Measurements from ENCODE around the gene SPTBN1. TPM values are rescaled to one million over a fixed set of nuclear protein-coding genes. Genes with fewer than 3 reads are reported as not detected.

The SPTBN1 gene
- total RNA-seq, 3 donors from 2014 or later (not counting 1 experiment from before 2014, with no cell fraction given): 65.7 to 142 (median 68.3) TPM

DNA sequence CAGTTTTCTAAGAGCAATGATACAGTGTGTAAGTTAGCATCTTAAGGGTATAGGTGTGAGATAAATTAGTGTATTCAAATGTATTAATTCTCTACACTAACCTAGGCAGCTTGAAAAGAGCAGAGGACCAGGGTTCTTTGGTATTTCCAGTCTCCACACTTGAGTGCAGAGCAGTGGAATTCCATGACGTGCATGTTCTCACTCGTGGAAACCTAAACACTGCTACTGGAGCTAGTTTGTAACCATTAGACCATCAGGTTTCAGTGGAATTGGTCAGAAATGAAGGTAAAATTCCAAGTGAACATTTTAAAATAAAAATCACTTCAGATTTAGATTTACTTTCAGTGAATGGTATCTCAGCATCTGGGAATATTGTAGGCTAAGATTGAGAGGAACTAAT, 9.0 kb downstream of the SPTBN1 start:
- H3K9me3 ChIP-seq (ENCODE audit: control insufficient read depth, insufficient read depth, low read length): no peaks in the 10 kb centered on the region
- Mint-ChIP-seq H3K27ac (no peak overlapping the region), H3K4me3 (no peak overlapping the region), H3K4me1 (no peaks in the 10 kb centered on the region), H3K9me3 (no peaks in the 10 kb centered on the region), H3K36me3 (no peaks in the 10 kb centered on the region), H3K27me3 (ENCODE audit: low read depth in 2 of 2) (peaks cover 30 to 38% of the 10 kb centered on the region in 2 donors)
- no peaks in the 10 kb centered on the region for H3K4me1 ChIP-seq (ENCODE audit: control insufficient read depth, insufficient read depth, low read length)
- ATAC-seq (no peak), DNase-seq (no peak)
- no peaks in the 10 kb centered on the region for H3K36me3 ChIP-seq (ENCODE audit: control insufficient read depth, insufficient read depth, low read length)
- 97% methylated on average over 2 of the region's 2 CpGs for WGBS (ENCODE audit: insufficient coverage)
- no peak overlapping the region for H3K27ac ChIP-seq (ENCODE audit: low read length)
- TF ChIP-seq, protein P1, sequence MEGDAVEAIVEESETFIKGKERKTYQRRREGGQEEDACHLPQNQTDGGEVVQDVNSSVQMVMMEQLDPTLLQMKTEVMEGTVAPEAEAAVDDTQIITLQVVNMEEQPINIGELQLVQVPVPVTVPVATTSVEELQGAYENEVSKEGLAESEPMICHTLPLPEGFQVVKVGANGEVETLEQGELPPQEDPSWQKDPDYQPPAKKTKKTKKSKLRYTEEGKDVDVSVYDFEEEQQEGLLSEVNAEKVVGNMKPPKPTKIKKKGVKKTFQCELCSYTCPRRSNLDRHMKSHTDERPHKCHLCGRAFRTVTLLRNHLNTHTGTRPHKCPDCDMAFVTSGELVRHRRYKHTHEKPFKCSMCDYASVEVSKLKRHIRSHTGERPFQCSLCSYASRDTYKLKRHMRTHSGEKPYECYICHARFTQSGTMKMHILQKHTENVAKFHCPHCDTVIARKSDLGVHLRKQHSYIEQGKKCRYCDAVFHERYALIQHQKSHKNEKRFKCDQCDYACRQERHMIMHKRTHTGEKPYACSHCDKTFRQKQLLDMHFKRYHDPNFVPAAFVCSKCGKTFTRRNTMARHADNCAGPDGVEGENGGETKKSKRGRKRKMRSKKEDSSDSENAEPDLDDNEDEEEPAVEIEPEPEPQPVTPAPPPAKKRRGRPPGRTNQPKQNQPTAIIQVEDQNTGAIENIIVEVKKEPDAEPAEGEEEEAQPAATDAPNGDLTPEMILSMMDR (IDR thresholded peaks at IDR 0.05): no peak
- no peak overlapping the region for H3K4me3 ChIP-seq (ENCODE audit: low read length)
- intact Hi-C loops (cut with micrococcal nuclease): no loop called here
- peaks cover 2% of the 10 kb centered on the region for H3K27me3 ChIP-seq (ENCODE audit: control insufficient read depth, insufficient read depth, low read length)

DNA sequence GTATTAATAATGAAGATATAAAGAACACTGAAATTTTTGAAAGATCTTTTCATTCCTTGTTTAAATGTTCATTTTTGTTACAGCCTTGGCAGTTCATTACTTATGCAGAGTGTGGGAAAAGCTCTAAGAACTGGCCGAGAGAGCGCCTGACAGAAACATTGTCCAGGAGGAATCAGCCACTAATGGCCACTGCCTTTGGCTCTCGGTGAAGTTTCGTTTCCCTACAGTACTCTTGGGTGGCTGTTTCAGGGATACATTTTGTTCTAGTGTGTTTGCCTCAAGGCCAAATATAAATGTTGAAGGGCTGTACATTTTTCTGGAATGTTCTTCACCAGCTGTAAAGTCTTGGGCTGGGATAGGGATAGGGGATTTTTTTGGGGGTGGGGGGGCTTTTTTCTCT, 10.7 kb downstream of the SPTBN1 start:
- 84% methylated on average over 4 of the region's 4 CpGs for WGBS (ENCODE audit: insufficient coverage)
- Histone ChIP-seq H3K9me3 (ENCODE audit: control insufficient read depth, insufficient read depth, low read length) (no peaks in the 10 kb centered on the region), H3K4me1 (ENCODE audit: control insufficient read depth, insufficient read depth, low read length) (no peaks in the 10 kb centered on the region), H3K27ac (ENCODE audit: low read length) (no peak overlapping the region), H3K4me3 (ENCODE audit: low read length) (no peak overlapping the region), H3K27me3 (ENCODE audit: control insufficient read depth, insufficient read depth, low read length) (no peaks in the 10 kb centered on the region), H3K36me3 (ENCODE audit: control insufficient read depth, insufficient read depth, low read length) (no peaks in the 10 kb centered on the region)
- Mint-ChIP-seq H3K4me3 (no peak overlapping the region), H3K27me3 (ENCODE audit: low read depth in 2 of 2) (peaks cover 17 to 22% of the 10 kb centered on the region in 2 donors), H3K36me3 (no peaks in the 10 kb centered on the region), H3K4me1 (no peaks in the 10 kb centered on the region), H3K9me3 (no peaks in the 10 kb centered on the region), H3K27ac (no peak overlapping the region)
- intact Hi-C loops (cut with micrococcal nuclease): no loop called here
- no peak for DNase-seq
- TF ChIP-seq, protein P1 (IDR thresholded peaks at IDR 0.05): no peak
- ATAC-seq: no peak

GRCh38 chr2:54468673-54469072, 12.5 kb downstream of the SPTBN1 start:
- ATAC-seq: no peak
- H3K27ac ChIP-seq (ENCODE audit: low read length): no peak overlapping the region
- DNase-seq: no peak
- no peaks in the 10 kb centered on the region for H3K9me3 ChIP-seq (ENCODE audit: control insufficient read depth, insufficient read depth, low read length)
- intact Hi-C loops (cut with micrococcal nuclease): no loop called here
- Mint-ChIP-seq H3K9me3 (no peaks in the 10 kb centered on the region), H3K4me3 (no peak overlapping the region), H3K36me3 (no peaks in the 10 kb centered on the region), H3K27me3 (ENCODE audit: low read depth in 2 of 2) (peaks cover 11 to 13% of the 10 kb centered on the region in 2 donors), H3K4me1 (no peaks in the 10 kb centered on the region), H3K27ac (no peak overlapping the region)
- 86% methylated on average over 1 of the region's 2 CpGs for WGBS (ENCODE audit: insufficient coverage)
- no peaks in the 10 kb centered on the region for H3K27me3 ChIP-seq (ENCODE audit: control insufficient read depth, insufficient read depth, low read length)
- TF ChIP-seq, protein P1 (IDR thresholded peaks at IDR 0.05): no peak
- no peaks in the 10 kb centered on the region for H3K36me3 ChIP-seq (ENCODE audit: control insufficient read depth, insufficient read depth, low read length)
- H3K4me1 ChIP-seq (ENCODE audit: control insufficient read depth, insufficient read depth, low read length): no peaks in the 10 kb centered on the region
- no peak overlapping the region for H3K4me3 ChIP-seq (ENCODE audit: low read length)

DNA sequence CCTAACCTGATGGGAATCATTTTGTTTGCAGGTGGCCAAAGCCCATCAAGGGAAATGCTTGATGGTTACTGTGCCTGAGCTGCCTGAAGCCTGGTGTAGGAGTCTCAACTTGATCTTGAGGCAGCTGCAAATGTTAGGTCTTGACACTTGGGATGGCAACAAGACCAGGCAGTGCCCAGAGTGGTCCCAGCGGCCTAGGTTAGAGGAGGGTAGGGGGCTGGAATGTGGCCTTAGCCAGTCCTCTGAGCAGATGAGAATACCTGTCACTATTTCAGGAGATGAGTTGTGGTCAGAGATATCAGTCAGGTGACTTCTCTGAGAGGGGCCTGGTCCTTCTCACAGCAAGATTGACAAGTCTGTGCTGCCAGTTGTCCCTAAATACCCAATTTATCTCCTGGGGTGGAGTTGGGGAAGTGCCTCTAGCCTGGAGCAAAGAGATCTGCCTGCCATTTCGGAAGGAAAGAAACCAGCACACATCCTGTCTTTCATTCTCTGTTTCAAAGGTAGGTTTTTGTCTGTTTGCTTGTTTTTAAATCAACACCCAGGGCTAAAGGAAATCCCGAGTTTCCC, 13.4 kb downstream of the SPTBN1 start:
- no peaks in the 10 kb centered on the region for H3K36me3 ChIP-seq (ENCODE audit: control insufficient read depth, insufficient read depth, low read length)
- no peak overlapping the region for H3K27ac ChIP-seq (ENCODE audit: low read length)
- Mint-ChIP-seq H3K36me3 (no peaks in the 10 kb centered on the region), H3K4me3 (no peak overlapping the region), H3K27me3 (ENCODE audit: low read depth in 2 of 2) (peaks cover 5% of the 10 kb centered on the region in 2 donors), H3K9me3 (no peaks in the 10 kb centered on the region), H3K27ac (no peak overlapping the region), H3K4me1 (no peaks in the 10 kb centered on the region)
- intact Hi-C loops (cut with micrococcal nuclease): no loop called here
- TF ChIP-seq, protein P1 (IDR thresholded peaks at IDR 0.05): no peak
- no peaks in the 10 kb centered on the region for H3K9me3 ChIP-seq (ENCODE audit: control insufficient read depth, insufficient read depth, low read length)
- H3K4me1 ChIP-seq (ENCODE audit: control insufficient read depth, insufficient read depth, low read length): no peaks in the 10 kb centered on the region
- ATAC-seq: no peak
- no peak overlapping the region for H3K4me3 ChIP-seq (ENCODE audit: low read length)
- H3K27me3 ChIP-seq (ENCODE audit: control insufficient read depth, insufficient read depth, low read length): no peaks in the 10 kb centered on the region
- 44% methylated on average over 2 of the region's 3 CpGs for WGBS (ENCODE audit: insufficient coverage)
- DNase-seq: no peak

All from natural killer cell (primary cell).